PC-9 (cell line): ENCODE results near the gene VPS13A. TPM values are rescaled to one million over a fixed set of nuclear protein-coding genes. Genes with fewer than 3 reads are reported as not detected.

ENCODE experiments used
- BruUV-seq: library from RNA; stranded (reverse); fragments of 400-500 nt; replicated peaks from 2 replicates; lab custom pipeline; 2021; lab: Mats Ljungman, UMichigan
- CTCF ChIA-PET: fragments of 300-600 bp; sonication (Branson Sonifier 250); formaldehyde crosslinking; loops from one replicate; lab custom pipeline; 2022; ENCODE audit warnings: antibody characterized with exemption; lab: Charles Lee
- POLR2A ChIA-PET: fragments of 300-600 bp; sonication (Branson Sonifier 250); formaldehyde crosslinking; loops from one replicate; lab custom pipeline; 2022; ENCODE audit warnings: antibody characterized with exemption; ENCODE audit not compliant: unreplicated experiment; lab: Charles Lee
- DNase-seq, 2 experiments: peaks; one replicate each; pipeline versions ENCODE4 v3.0.0 to v3.0.0-alpha.2; 2015 to 2022; ENCODE audit warnings: mixed read lengths in 1 of 2
- H2AFZ ChIP-seq: fragments of 200-600 bp; sonication (generic); 2 replicates; pipeline ENCODE4 v1.8.1; 2017; ENCODE audit warnings: antibody characterized with exemption
- H3F3A ChIP-seq: fragments of 200-600 bp; sonication (generic); 2 replicates; pipeline ENCODE4 v1.8.1; 2017; ENCODE audit warnings: antibody characterized with exemption, mild to moderate bottlenecking, low read depth; ENCODE audit not compliant: insufficient read depth
- H3K27ac ChIP-seq: fragments of 200-600 bp; sonication (generic); 2 replicates; pipeline ENCODE4 v1.6.1; 2016; ENCODE audit warnings: mixed run types
- H3K27me3 ChIP-seq: fragments of 200-600 bp; sonication (generic); 2 replicates; pipeline ENCODE4 v1.6.1; 2016; ENCODE audit warnings: low read depth, mixed run types; ENCODE audit not compliant: insufficient read depth
- H3K36me3 ChIP-seq: fragments of 200-600 bp; sonication (generic); 2 replicates; pipeline ENCODE4 v1.6.1; 2016; ENCODE audit warnings: low read depth, mixed run types
- H3K4me1 ChIP-seq: fragments of 200-600 bp; sonication (generic); replicated peaks from 2 replicates; pipeline ENCODE4 v1.6.1; 2016; ENCODE audit warnings: mixed run types; ENCODE audit not compliant: insufficient read depth
- H3K4me2 ChIP-seq: fragments of 200-600 bp; sonication (generic); 2 replicates; pipeline ENCODE4 v1.6.1; 2017; ENCODE audit warnings: mixed run types
- H3K4me3 ChIP-seq: fragments of 200-600 bp; sonication (generic); 2 replicates; pipeline ENCODE4 v1.6.1; 2016; ENCODE audit warnings: mixed run types
- H3K79me2 ChIP-seq: fragments of 200-600 bp; sonication (generic); 2 replicates; pipeline ENCODE4 v1.6.1; 2017; ENCODE audit warnings: low read depth, mixed run types
- H3K9me2 ChIP-seq: fragments of 200-600 bp; sonication (generic); 2 replicates; pipeline ENCODE4 v1.8.1; 2017; ENCODE audit warnings: mild to moderate bottlenecking; ENCODE audit not compliant: insufficient read depth
- H3K9me3 ChIP-seq: fragments of 200-600 bp; sonication (generic); 2 replicates; pipeline ENCODE4 v1.8.1; 2016; ENCODE audit warnings: low read depth; ENCODE audit not compliant: insufficient read depth
- H4K20me1 ChIP-seq: fragments of 200-600 bp; sonication (generic); 2 replicates; pipeline ENCODE4 v1.8.1; 2017; ENCODE audit not compliant: insufficient read depth
- CTCF ChIP-seq: fragments of 200-600 bp; sonication (generic); conservative IDR thresholded peaks from 2 replicates; pipeline ENCODE4 v1.6.1; 2017; ENCODE audit warnings: mixed run types, antibody characterized with exemption, mild to moderate bottlenecking, moderate library complexity
- EZH2 ChIP-seq: fragments of 200-600 bp; sonication (generic); IDR thresholded peaks from 2 replicates; pipeline ENCODE4 v1.8.0; 2017; ENCODE audit warnings: antibody characterized with exemption, low read depth
- intact Hi-C: fragments of 100-400 bp; cut with micrococcal nuclease; formaldehyde crosslinking; loops from one replicate; pipeline ENCODE4 v1.10.0; 2022; ENCODE audit not compliant: unreplicated experiment
- total RNA-seq: library from RNA; stranded (reverse); gene quantifications from 2 replicates; pipeline ENCODE4 v1.2.3, GENCODE V29; 2021

The VPS13A gene
- total RNA-seq, 1 experiment from 2014 or later, result 53.9 TPM

GRCh38 chr9:77152289-77152688 lies 25.0 kb upstream of the VPS13A start:
- Histone ChIP-seq H3K9me2 (no peaks in the 10 kb centered on the region), H3K9me3 (no peaks in the 10 kb centered on the region), H3F3A (no peaks in the 10 kb centered on the region), H4K20me1 (no peaks in the 10 kb centered on the region), H3K79me2 (no peaks in the 10 kb centered on the region), H3K4me2 (no peak overlapping the region), H3K36me3 (no peaks in the 10 kb centered on the region), H3K4me3 (no peak overlapping the region), H3K27me3 (peaks cover 13% of the 10 kb centered on the region; the same call in 1 of the 2 replicates), H3K27ac (no peak overlapping the region), H2AFZ (no peak overlapping the region), H3K4me1 (no peaks in the 10 kb centered on the region)
- CTCF ChIA-PET, result no interaction called here
- no peak for DNase-seq
- BruUV-seq, result no TSS peak
- POLR2A ChIA-PET, result no interaction called here
- intact Hi-C loops, result loop anchor here (5.0 kb wide), 1 partner anchor 395 kb away; no protein-coding TSS in a partner anchor
- TF ChIP-seq CTCF, result no peak
- no peak for TF ChIP-seq EZH2

GRCh38 chr9:77156646-77157371 lies 20.5 kb upstream of the VPS13A start:
- Histone ChIP-seq H3K27me3 (peaks cover 6% of the 10 kb centered on the region; the same call in 1 of the 2 replicates), H3K4me3 (no peak overlapping the region), H3F3A (no peaks in the 10 kb centered on the region), H3K79me2 (no peaks in the 10 kb centered on the region), H4K20me1 (no peaks in the 10 kb centered on the region), H3K4me1 (no peaks in the 10 kb centered on the region), H3K9me2 (no peaks in the 10 kb centered on the region), H3K36me3 (no peaks in the 10 kb centered on the region), H3K9me3 (no peaks in the 10 kb centered on the region), H3K4me2 (no peak overlapping the region), H3K27ac (no peak overlapping the region), H2AFZ (no peak overlapping the region)
- POLR2A ChIA-PET, result no interaction called here
- no peak for DNase-seq
- BruUV-seq, result no TSS peak
- CTCF ChIA-PET, result no interaction called here
- intact Hi-C loops, result no loop called here
- TF ChIP-seq EZH2 (no peak), CTCF (no peak)

- no TSS peak for BruUV-seq
- H3K36me3 ChIP-seq, result no peaks in the 10 kb centered on the region
- H3F3A ChIP-seq, result no peaks in the 10 kb centered on the region
- H2AFZ ChIP-seq, result no peak overlapping the region
- no peaks in the 10 kb centered on the region for H3K79me2 ChIP-seq
- no peaks in the 10 kb centered on the region for H4K20me1 ChIP-seq
- H3K4me3 ChIP-seq, result no peak overlapping the region
- no peak for TF ChIP-seq EZH2
- no peak for TF ChIP-seq CTCF
- intact Hi-C loops, result no loop called here
- H3K9me3 ChIP-seq, result no peaks in the 10 kb centered on the region
- no peak for DNase-seq
- no peaks in the 10 kb centered on the region; the same call in 1 of the 2 replicates for H3K27me3 ChIP-seq
- no peaks in the 10 kb centered on the region for H3K9me2 ChIP-seq
- no peaks in the 10 kb centered on the region for H3K4me1 ChIP-seq
- H3K27ac ChIP-seq, result no peak overlapping the region
- ChIA-PET POLR2A (no interaction called here), CTCF (interaction anchor here (0.7 kb wide), 1 partner anchor 348 kb away, joined by 3 read pairs; no protein-coding TSS in a partner anchor)
- H3K4me2 ChIP-seq, result no peak overlapping the region
These were observed 18.4 kb upstream of the VPS13A start for GRCh38 chr9:77158772-77159513.
